HT1080 (cell line): ENCODE data around the gene ATG4C. TPM values are rescaled to one million over a fixed set of nuclear protein-coding genes. Genes with fewer than 3 reads are reported as not detected.
A peak's percentile ranks its signal among the peaks of the same experiment; 100 is the strongest.

ENCODE experiments used
- DNase-seq: peaks from one replicate; pipeline ENCODE4 v3.0.0-alpha.2; 2015; ENCODE audit warnings: low read depth
- total RNA-seq: library from RNA; depleted of rRNA; stranded (reverse); fragments of >200 nt; shearing (Covaris generic); gene quantifications from 2 replicates; pipeline ENCODE4 v1.2.3, GENCODE V29; 2014

ATG4C gene
- total RNA-seq, 1 experiment from 2014 or later, result 8.4 TPM

GRCh38 chr1:62840555-62840954, 56.6 kb downstream of the ATG4C start:
- DNase-seq, result no peak

- DNase-seq, result peak; percentile 49
These were observed 57.7 kb downstream of the ATG4C start for GRCh38 chr1:62841587-62842169.

- DNase-seq, result no peak
These were observed 60.1 kb downstream of the ATG4C start for GRCh38 chr1:62844030-62844429.

DNA sequence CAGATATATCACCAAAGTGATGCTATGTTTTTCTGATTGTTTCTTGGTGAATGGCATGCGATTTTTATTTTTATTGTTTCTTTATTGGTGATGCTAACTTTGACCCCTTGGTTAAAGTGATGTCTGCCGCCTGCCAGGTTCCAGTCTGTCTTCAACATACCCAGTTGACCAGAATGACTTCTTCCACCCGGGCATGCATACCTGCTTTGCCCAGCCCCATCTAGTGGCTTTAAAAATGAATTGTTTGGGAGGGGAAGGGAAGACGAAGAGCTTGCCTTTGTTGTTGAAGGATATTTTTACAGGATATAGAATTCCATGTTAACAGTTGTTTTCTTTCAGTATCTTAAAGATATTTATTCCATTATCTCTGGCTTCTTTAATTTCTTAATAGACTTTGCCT, 65.1 kb downstream of the ATG4C start:
- peak; percentile 9 for DNase-seq

DNA sequence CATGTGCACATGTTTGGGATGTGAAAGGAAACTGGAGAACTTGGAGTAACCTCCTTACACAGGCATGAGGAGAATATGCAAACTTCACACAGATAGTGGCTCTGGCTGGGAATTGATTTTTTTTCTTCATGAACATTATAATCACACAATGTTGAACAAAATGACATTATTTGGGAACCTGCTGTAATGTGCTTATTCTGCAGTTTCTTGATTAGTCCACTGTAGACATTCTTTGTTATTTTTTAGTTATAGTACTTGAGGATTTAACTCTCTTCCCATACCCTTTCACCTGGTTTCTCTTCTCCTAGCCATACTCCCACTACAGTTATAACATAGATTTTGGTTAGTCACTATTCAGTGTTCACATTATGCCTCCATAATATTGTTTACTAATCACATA, 68.3 kb downstream of the ATG4C start:
- no peak for DNase-seq

DNA sequence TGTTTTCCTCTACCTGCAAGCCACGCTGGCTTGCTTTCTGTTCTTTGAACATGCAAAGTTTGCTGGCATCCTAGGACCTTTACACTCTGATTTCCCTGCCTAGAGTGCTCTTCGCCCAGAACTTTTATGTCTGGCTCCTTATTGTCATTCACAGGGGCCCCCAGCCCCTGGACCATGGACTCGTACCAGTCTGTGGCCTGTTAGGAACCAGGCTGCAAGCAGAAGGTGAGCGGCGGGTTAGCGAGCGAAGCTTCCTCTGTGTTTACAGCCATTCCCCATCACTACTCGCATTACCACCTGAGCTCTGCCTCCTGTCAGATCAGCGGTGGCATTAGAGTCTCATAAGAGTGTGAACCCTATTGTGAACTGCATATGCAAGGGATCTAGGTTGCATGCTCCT, 73.0 kb downstream of the ATG4C start:
- no peak for DNase-seq

DNA sequence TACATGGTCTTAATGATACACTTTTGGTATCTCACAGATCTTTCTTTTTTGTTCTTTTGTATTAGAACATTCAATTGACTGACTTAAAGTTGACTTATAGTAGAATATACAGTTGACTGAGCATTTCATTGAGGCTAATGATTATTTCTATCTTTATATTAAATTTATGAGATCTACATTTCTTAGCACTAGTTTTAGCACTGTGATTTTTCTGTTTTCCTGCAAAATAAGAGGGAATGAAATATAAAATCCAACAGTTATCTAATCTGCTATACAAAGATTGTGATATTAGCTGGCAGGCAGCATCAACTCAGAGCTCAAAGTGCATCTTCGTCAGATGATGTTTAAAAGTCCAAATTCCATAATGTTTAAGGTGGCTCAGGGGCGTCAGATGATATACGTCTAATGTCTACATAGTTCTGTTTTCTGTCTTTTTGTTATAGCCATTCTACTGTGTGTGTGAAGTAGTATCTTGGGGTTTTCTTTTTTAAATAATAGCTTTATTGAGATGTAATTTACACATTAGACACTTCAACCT, 85.4 kb downstream of the ATG4C start:
- DNase-seq, result no peak

- no peak for DNase-seq
These were observed 86.2 kb downstream of the ATG4C start for GRCh38 chr1:62870148-62870547.

DNA sequence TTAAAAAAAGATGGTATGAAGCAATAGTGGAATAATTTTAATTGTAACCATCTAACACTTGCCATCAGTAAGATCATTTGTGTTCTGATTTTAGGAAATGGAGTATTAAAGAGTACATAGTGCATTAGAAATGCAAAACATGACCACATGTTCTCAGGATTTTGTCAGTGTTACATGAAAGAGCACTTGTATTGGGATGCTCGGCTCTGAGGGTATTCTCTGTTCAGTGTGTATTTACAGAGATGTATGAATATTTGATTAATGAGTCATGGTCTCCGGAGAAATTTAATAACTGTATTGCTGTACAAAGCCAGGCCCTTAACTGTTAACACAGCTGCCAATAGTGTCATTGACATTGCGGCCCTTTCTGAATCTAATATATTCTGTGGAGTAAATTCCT, 91.7 kb downstream of the ATG4C start:
- DNase-seq, result peak; percentile 9

- no peak for DNase-seq
These were observed 92.6 kb downstream of the ATG4C start for GRCh38 chr1:62876535-62876934.

DNA sequence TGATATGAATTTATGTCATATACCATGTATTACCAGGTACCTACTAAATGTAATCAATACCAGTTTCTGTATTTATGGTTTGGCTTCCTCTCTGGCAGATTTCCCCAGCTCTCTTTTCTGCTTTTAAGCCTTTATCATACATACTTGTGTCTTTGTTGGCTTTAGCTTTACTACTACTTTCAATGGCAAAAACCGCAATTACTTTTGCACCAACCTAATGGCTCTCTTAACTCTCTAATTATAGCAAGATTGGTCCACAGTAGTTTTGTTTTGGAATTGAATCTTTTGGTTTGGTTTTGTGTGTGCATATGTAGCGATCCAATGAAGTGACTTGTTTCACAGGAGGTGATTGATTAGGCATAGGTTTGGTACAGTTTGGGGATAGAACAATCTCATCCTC, 93.6 kb downstream of the ATG4C start:
- no peak for DNase-seq

GRCh38 chr1:62879962-62880361, 96.0 kb downstream of the ATG4C start:
- no peak for DNase-seq

DNA sequence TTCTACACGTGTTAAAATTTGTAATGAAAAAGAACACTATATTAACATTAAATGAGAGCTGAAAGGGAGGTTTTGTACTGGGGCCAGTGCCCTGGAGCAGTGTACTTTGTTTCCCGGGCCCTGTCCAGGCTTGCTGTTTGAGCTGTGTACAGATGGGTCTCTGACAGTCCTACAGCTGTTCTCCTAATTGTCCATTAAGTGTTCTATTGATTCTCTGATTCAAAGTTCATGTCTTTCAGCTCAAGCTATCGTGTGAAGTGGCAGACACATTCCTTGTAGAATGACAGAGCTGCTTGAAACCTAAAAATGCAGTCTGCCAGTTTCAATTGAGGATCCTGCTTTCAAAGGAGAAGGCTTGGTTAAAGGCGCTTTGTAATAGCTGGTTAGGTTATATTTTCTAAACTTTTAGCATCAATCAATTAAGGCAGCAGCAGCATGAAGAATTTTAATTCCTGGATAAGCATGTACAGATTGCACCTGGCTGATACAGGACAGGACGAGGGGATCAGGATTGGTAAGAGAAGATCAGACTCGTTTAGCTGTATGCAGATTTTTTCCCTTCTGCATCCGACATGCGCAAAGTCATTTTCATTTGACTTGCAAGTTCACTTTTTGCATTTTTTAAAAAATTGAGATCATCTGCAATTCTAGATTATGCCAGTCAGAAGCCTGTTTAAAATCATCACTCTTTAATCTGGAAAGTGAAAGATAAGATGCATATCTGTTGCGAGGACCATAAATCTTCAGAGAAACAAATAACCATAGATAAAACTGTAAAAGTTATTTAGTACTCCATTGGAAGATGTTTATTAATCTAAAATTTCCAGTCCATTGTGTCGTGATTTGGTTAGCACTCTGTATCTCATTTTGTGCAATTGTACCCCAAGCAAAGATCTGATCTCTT, 98.5 kb downstream of the ATG4C start:
- no peak for DNase-seq

DNA sequence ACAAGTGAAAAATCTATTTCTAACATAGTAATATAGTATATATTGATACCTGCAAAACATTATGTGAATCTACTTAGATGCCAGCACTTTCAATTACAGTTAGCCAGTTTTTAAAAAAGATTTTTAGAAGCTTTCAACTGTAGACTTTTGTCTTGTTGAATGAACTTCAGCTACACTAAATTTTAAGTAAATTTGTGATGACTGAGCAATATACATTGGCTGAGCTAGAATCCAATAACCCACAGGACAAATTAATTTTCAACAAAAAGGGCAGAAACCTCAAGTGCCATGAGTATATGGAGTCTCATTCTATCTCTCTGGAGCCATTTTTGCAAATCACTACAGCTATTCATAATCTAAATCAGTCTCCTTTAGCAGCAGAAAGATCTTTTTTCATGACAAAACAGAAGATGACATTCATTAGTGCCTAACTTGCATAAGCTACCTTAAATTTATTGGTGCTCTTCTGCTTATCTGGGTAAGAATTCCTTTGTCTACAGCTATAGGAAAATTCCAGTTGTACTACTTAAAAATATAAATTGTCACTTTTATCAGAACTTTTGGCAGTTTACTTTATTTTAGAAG, 100.3 kb downstream of the ATG4C start:
- no peak for DNase-seq

GRCh38 chr1:62887799-62888507, 104.0 kb downstream of the ATG4C start:
- no peak for DNase-seq

GRCh38 chr1:62891956-62892562, 108.1 kb downstream of the ATG4C start:
- DNase-seq, result no peak

- DNase-seq, result no peak
These were observed 113.9 kb downstream of the ATG4C start for GRCh38 chr1:62897788-62898187.

- DNase-seq, result no peak
These were observed 116.6 kb downstream of the ATG4C start for GRCh38 chr1:62900566-62900965.

DNA sequence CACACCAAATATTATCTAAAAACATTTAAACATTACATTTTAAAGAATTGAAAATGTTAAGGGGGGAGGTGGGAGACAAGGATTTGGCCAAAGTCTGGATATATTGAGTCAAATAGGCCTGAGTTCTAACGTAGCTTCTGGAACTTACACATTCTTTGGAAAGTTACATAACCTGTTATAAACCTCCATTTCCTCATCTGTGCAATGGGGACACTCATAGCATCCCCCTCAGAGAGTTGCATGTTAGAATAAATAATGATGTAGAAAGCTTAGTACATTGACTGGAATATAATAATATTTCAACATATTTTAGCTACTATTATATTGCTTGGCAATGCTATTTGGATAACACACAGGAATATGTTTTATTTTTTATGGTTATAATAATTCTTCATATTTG, 117.7 kb downstream of the ATG4C start:
- no peak for DNase-seq

DNA sequence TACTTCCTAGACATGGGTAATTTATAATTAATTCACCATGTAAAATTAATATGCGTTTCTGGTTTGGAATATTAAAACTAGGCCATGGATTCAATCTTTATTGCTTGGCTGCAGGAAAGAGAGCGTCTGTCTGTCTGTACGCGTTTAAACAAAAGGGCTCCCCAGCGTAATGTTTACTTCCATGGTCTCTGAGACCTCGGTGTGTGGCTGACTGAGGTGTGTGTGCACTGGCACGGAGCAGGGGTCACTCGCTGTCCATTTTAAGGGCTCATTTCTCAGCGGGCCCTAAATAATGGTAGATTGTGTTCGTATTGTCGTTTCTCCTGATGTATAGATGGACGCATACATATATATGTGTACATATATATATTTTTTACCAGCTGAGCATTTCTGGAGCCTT, 119.6 kb downstream of the ATG4C start:
- DNase-seq, result no peak
